CD4-positive, alpha-beta T cell treated with Interferon gamma for 1 hour (primary cell): Measurements from ENCODE around the gene SLC25A22.

ENCODE experiments used
- DNase-seq: peaks from one replicate; pipeline ENCODE4 v3.0.0-alpha.2; 2020

SLC25A22 gene

GRCh38 chr11:833849-834311 lies 35.8 kb upstream of the SLC25A22 start:
- no peak for DNase-seq

- no peak for DNase-seq
Measured at GRCh38 chr11:833114-833791, 35.2 kb upstream of the SLC25A22 start.

GRCh38 chr11:832529-833113 lies 34.5 kb upstream of the SLC25A22 start, which contains the start of gene CD151:
Gene CD151, plus strand, starts transcription at chr11:832952. Its CDS starts 3,118 bp downstream, at chr11:836070.
- DNase-seq: peak; percentile 36

- no peak for DNase-seq
Measured at GRCh38 chr11:831961-832528, 34.0 kb upstream of the SLC25A22 start.

GRCh38 chr11:831118-831864 lies 33.2 kb upstream of the SLC25A22 start:
- DNase-seq: no peak

GRCh38 chr11:830295-831117 lies 32.4 kb upstream of the SLC25A22 start:
- DNase-seq: peak; percentile 62

- DNase-seq: no peak
Measured at GRCh38 chr11:829847-830294, 31.8 kb upstream of the SLC25A22 start.

- DNase-seq: no peak
Measured at GRCh38 chr11:829176-829846, 31.2 kb upstream of the SLC25A22 start.

GRCh38 chr11:828506-829175 lies 30.6 kb upstream of the SLC25A22 start:
- no peak for DNase-seq

GRCh38 chr11:827897-828192 lies 29.8 kb upstream of the SLC25A22 start, which contains the start of gene CRACR2B:
Gene CRACR2B, plus strand, starts transcription at chr11:827919. Its CDS starts 689 bp downstream, at chr11:828608.
- no peak for DNase-seq

- DNase-seq: no peak
Measured at GRCh38 chr11:827146-827896, 29.2 kb upstream of the SLC25A22 start.

GRCh38 chr11:826836-827145 lies 28.7 kb upstream of the SLC25A22 start:
- DNase-seq: no peak

- DNase-seq: no peak
Measured at GRCh38 chr11:826227-826621, 28.1 kb upstream of the SLC25A22 start.

GRCh38 chr11:825366-826226 lies 27.5 kb upstream of the SLC25A22 start:
- no peak for DNase-seq

- DNase-seq: no peak
Measured at GRCh38 chr11:824942-825341, 26.9 kb upstream of the SLC25A22 start.

- no peak for DNase-seq
Measured at GRCh38 chr11:824292-824880, 26.3 kb upstream of the SLC25A22 start.

GRCh38 chr11:823441-824291 lies 25.6 kb upstream of the SLC25A22 start:
- no peak for DNase-seq
